HG03039 (cell line): ENCODE measurements around the gene ANKRD2.

Source experiments
- ATAC-seq: cut with Tn5 transposase; IDR thresholded peaks from one replicate; pipeline ENCODE4 v1.9.1; 2021; ENCODE audit warnings: mild to moderate bottlenecking, moderate library complexity; ENCODE audit not compliant: unreplicated experiment

ANKRD2 gene

DNA sequence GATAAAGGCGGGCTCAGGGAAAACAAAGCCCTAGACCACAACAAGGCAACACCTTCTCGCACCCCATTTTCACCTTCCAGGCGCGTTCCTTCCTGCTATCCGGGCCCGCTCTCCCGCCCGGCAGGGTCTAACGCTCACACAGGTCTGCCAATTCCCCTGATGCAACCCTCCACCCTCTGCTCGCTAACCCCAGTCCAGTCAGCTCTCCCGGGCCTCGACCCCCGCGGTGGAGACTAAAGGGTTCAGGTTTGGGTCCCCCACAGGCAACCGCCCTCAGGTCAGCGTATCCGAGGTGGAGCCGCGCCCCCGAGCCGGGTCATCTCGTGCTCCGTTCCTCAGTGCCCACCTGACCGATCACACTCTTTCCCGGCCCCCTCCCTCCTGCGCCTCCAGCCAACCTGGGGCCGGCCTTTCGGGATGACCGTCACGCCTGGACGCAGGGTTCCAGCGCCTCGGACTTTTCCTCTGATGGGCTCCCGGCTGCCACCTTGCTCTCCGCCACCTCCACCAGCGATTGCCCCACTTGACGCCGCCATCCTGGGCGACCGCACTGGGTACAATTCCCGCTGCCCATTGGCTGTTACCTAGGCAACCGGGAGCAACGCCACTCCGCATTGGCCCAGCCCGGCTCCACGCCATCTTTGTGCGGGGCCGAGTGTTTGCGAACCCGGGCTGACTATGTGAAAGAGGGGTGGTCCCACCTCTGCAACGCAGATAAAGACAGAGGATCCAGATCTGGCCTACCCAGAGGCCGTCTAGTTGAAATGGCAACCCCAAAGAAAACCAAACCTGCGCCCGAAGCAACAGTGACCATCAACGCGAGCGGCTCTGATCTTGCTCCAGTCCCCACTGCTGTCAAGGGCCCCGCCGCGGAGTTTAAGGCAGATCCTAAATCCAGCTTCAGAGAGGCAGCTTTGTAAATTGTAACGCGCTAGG, 60.6 kb downstream of the ANKRD2 start, which contains the start of gene MORN4:
Gene MORN4, minus strand, starts transcription at position 552 of the 936 bp plus-strand sequence. CDS start 13,847 bp downstream, outside the sequence.
- ATAC-seq, result peak; percentile 98
